ENCODE results near the gene LAMP1.
A peak's percentile ranks its signal among the peaks of the same experiment; 100 is the strongest.
"Not testable (repeated sequence)": the region's sequence is repeated elsewhere in the genome, so short reads cannot be mapped to it uniquely, and the experiment has no call there.

LAMP1 gene

DNA sequence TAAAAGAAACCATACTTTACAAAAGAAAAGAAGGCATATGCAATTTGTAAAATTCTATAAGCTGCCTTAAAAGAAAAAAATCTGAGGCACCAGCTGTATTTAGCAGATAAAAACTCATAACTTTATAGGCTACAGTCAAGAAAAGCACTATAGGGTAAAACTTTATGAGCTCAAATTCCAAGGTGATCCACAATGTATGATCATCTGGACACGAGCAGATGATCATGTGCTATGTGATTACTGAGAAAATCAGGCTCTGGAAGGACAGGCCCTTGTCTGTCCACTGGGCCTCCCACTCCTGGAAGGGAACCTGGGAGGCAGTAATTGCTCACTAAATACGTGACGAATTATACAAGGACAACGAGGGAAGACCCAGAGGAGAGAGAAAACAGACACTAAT, 59.6 kb downstream of the LAMP1 start:
- no peak for DNase-seq (ENCODE audit: low spot score)

DNA sequence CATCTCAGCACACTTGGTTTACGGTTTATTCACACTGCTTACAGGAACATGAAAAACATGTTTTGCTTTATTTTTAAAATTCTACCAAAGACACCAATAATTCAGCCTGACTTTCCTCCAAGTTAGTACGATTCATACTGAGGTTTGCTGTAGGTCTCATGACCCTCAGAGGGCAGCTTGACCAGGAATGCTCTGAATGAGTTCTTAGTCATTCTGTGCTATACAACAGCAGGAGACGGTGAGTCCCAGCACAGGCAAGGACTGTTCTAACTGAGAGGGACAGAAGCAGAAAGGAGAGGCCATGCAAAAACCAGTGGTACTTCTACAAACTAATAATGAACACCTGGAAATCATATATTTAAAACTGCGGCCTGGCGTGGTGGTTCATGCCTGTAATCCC, 60.5 kb downstream of the LAMP1 start:
- peak; percentile 64 for DNase-seq (ENCODE audit: low spot score)

- no peak for DNase-seq (ENCODE audit: low spot score)
These were observed 61.7 kb downstream of the LAMP1 start for GRCh38 chr13:113358653-113359190.

DNA sequence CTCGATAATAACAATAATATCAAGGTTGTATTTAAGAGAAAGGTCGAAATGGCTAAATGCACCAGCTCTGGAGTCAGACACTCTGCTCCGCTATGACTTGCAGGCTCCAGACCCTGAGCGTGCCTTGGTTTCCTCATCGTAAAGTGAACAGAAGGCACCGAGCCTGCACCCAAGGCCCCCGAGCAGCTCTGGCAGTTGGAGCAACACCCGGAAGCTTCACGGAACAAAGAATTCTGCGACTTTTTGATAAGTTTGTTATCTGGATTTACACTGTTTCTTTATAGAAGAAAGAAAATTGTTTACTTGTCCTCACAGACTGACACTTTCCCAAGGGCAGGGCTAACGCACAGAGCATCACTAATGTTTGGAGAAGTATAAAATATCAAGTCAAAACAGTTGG, 62.5 kb downstream of the LAMP1 start:
- no peak for DNase-seq (ENCODE audit: low spot score)

- no peak for DNase-seq (ENCODE audit: low spot score)
These were observed 63.4 kb downstream of the LAMP1 start for GRCh38 chr13:113360446-113360845.

- DNase-seq (ENCODE audit: low spot score): no peak
These were observed 64.4 kb downstream of the LAMP1 start for GRCh38 chr13:113361406-113361805.

DNA sequence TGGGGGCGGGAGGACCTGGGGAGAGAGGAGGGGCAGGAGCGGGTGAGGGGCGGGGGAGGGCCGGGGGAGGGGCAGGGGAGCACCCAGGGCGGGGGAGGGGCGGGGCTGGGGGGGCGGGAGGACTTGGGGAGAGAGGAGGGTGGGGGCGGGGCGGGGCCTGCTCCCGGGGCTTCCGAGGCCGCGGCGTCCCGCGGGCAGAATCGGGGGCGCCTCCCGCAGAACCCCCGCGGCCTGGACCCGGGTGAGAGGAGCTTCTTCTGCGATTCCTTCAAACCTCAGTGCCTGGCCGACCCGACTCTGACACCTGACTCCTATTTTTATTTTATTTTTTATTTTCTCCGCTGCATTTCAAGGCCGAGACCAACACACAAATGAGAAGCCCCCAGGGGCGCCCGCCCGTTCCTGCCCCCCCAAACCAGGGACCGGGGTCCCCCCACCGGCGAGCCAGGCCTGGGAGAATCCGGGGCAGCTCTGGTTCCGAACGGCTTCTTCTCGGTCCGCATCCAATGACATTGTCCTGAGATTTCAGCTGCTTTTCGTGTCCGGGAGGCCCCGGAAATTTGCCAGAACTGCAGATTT, 67.4 kb downstream of the LAMP1 start:
- no peak for DNase-seq (ENCODE audit: low spot score)

DNA sequence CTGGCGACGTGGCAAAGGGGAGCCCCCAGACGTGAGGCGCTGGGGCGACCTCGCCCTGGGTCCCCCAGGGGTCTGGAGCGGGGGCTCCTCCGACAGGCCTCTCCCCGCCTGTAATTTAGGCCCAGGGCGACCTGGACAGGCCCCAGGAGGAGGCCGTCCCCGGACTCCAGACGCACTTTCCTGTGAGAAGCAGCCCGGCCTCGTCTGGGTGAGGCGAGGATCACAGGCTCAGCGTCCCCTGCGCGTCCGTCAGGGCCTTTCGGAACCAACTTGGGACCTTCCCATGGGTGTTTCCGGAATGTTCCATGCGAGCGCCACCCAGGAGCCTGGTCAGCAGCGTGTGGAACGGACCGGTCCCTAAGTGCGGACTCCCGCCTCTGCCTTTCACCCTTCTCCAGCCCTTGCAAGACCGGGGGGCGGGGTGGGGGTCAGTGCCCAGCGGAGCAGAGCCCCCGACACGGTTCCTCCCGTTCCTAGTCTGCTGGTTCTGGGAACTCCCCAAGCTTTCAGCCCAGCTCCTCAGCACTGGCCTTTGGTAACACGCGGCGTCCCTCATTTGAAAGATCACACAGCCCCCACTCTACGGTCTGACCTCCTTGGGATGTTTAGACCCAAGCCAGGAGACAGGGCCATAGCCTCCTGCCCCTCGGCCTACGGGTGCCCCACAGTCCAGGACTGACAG, 68.0 kb downstream of the LAMP1 start:
- DNase-seq (ENCODE audit: low spot score): no peak

- no peak for DNase-seq (ENCODE audit: low spot score)
These were observed 68.5 kb downstream of the LAMP1 start for GRCh38 chr13:113365583-113365970.

GRCh38 chr13:113365971-113366588, 69.0 kb downstream of the LAMP1 start:
- no peak for DNase-seq (ENCODE audit: low spot score)

DNA sequence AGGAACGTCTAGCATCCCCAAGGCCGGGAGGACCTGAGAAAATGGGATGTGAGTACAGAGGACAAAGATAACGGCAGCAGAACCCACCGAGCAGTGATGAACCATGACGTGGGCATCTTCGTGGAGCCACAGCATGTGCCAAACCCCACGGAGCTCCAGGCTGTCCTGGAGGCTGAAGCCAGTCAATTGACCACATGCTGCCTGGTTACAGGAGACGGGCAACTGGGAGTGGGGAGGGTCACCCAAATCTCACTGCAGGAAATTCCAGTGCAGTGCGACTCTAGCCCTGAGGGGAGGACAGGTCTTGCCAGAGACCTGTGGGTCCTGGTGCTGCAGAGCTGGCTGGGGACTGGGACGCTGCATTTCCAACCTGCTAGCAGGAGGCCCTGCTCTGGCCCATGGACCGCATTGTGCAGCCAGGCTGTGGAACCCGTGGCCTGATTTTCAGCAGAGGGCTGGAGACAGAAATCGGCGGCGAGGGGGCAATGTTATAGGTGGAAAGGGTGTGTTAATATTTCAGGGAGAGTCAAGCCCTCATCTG, 70.1 kb downstream of the LAMP1 start:
- no peak for DNase-seq (ENCODE audit: low spot score)

- DNase-seq (ENCODE audit: low spot score): no peak
These were observed 70.7 kb downstream of the LAMP1 start for GRCh38 chr13:113367771-113368170.

- DNase-seq (ENCODE audit: low spot score): not testable (repeated sequence)
These were observed 71.3 kb downstream of the LAMP1 start for GRCh38 chr13:113368353-113368752.

DNA sequence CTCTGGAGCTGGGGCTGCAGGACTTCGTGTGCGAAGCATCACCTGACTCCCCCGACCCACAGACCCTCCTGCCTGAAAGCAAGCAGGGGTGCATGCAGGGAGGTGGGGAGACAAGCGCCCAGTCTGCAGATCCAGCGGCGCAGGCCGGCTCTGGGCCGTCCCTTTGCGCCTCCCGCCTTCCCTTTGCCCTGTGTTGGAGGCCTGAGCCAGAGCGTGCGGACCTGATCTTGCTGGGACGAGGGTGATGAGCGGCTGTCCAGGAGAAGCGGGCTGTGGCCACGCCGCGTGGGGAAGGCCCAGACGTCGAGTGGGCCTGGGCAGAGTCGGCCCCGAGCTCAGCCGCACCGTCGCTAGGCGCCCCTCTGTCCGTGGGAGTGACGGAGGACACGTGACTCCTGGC, 72.2 kb downstream of the LAMP1 start:
- DNase-seq (ENCODE audit: low spot score): no peak

GRCh38 chr13:113369881-113370280, 72.8 kb downstream of the LAMP1 start:
- DNase-seq (ENCODE audit: low spot score): no peak

GRCh38 chr13:113371061-113371460, 74.0 kb downstream of the LAMP1 start:
- no peak for DNase-seq (ENCODE audit: low spot score)

DNA sequence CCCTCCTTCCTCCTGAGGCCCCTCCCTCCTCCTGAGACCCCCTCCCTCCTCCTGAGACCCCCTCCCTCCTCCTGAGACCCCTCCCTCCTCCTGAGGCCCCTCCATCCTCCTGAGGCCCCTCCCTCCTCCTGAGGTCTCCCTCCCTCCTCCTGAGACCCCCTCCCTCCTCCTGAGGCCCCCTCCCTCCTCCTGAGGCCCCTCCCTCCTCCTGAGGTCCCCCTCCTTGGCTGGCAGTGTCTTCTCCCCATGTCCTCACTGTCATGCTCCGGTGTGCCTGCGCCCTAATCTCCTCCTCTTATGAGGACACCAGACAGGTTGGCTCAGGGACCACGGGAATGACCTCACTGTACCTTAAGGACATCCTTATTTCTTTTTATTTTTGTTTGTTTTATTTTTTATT, 74.7 kb downstream of the LAMP1 start:
- DNase-seq (ENCODE audit: low spot score): not testable (repeated sequence)
